ENCODE results near the gene NDUFA7.
"Not testable (repeated sequence)": the region's sequence is repeated elsewhere in the genome, so short reads cannot be mapped to it uniquely, and the experiment has no call there.

Gene NDUFA7

GRCh38 chr19:8319807-8320520, 1.2 kb downstream of the NDUFA7 start:
- Histone ChIP-seq H3K36me3 (ENCODE audit: control insufficient read depth, insufficient read depth, low read length) (peaks cover 17% of the 10 kb centered on the region), H3K4me3 (ENCODE audit: insufficient read depth, low read depth, low read length) (peak overlapping the region; percentile 87), H3K27ac (ENCODE audit: insufficient read depth, low read depth, low read length, poor library complexity, severe bottlenecking) (peak overlapping the region; percentile 88), H3K27me3 (ENCODE audit: control insufficient read depth, insufficient read depth, low read length, poor library complexity, severe bottlenecking) (no peaks in the 10 kb centered on the region), H3K4me1 (ENCODE audit: control insufficient read depth, insufficient read depth, low read length) (peaks cover 19% of the 10 kb centered on the region), H3K9me3 (ENCODE audit: control insufficient read depth, low read length) (no peaks in the 10 kb centered on the region)
- WGBS, 2 experiments: 72 to 73% methylated on average over 18 to 19 of the region's 19 CpGs

DNA sequence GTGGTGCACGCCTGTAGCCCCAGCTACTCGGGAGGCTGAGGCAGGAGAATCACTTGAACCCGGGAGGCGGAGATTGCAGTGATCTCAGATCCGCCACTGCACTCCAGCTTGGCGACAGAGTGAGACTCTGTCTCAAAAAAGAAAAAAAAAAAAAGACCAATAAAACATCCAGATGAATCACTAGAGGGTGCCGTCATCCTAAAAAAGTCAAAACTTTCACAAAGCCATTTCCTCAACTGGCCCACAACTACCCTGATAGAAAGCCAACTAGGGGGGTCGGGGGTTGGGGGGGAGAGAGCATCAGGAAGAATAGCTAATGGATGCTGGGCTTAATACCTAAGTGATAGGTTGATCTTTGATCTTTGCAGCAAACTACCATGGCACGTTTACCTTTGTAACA, 2.3 kb downstream of the NDUFA7 start:
- not testable (repeated sequence) for H3K27me3 ChIP-seq (ENCODE audit: control insufficient read depth, insufficient read depth, low read length, poor library complexity, severe bottlenecking); H3K4me3 ChIP-seq (ENCODE audit: insufficient read depth, low read depth, low read length); H3K9me3 ChIP-seq (ENCODE audit: control insufficient read depth, low read length); H3K27ac ChIP-seq (ENCODE audit: insufficient read depth, low read depth, low read length, poor library complexity, severe bottlenecking)
- peaks cover 19% of the 10 kb centered on the region for H3K4me1 ChIP-seq (ENCODE audit: control insufficient read depth, insufficient read depth, low read length)
- WGBS, 2 experiments: 90 to 93% methylated on average over 8 to 9 of the region's 9 CpGs
- H3K36me3 ChIP-seq (ENCODE audit: control insufficient read depth, insufficient read depth, low read length): peaks cover 17% of the 10 kb centered on the region

DNA sequence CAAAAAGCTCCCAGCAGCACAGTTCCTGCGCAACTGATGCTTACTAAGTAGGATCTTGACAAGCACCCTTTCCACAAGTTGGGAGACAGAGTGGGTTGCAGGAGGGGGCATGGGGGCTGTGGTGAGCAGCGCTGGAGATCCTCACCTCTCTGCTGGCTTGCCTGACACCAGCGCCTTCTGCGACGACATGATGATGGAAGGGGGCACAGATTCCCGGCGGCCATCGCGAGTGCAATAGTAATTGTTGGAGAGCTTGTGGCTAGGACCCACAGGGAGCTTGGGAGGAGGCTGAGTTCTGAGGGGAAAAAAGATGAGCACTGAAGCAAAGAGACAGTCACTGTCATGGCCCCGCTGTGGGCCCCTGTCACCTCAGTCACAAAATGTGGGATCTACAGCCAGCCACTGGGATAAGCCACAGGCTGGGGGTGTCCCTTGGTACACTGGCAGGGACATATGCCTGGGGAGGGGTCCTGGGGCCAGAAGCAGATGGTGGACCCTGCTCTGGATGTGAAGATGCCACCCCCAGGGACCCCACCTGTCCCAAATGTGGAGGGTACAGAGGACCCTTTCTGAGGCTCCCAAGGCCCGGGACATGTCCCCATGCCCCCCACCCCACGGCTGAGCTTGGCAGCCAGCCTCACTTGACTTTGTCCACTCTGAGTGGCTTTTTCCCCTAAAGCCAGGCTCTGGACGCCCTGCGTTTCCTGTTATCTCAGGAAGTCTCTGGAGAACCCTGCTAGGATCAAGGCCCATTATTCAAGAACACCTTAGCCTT, 4.6 kb downstream of the NDUFA7 start:
- H3K27ac ChIP-seq (ENCODE audit: insufficient read depth, low read depth, low read length, poor library complexity, severe bottlenecking): no peak overlapping the region
- H3K9me3 ChIP-seq (ENCODE audit: control insufficient read depth, low read length): no peaks in the 10 kb centered on the region
- 90 to 91% methylated on average over 14 of the region's 14 CpGs for WGBS, 2 experiments

GRCh38 chr19:8314981-8315640, 6.1 kb downstream of the NDUFA7 start:
- H3K4me1 ChIP-seq (ENCODE audit: control insufficient read depth, insufficient read depth, low read length); H3K4me3 ChIP-seq (ENCODE audit: insufficient read depth, low read depth, low read length); H3K27me3 ChIP-seq (ENCODE audit: control insufficient read depth, insufficient read depth, low read length, poor library complexity, severe bottlenecking); H3K9me3 ChIP-seq (ENCODE audit: control insufficient read depth, low read length); H3K27ac ChIP-seq (ENCODE audit: insufficient read depth, low read depth, low read length, poor library complexity, severe bottlenecking): not testable (repeated sequence)
- WGBS, 2 experiments: 93% methylated on average over 11 of the region's 11 CpGs
- peaks cover 14% of the 10 kb centered on the region for H3K36me3 ChIP-seq (ENCODE audit: control insufficient read depth, insufficient read depth, low read length)

More for the DNA sequence above, 4.6 kb downstream of the NDUFA7 start:
- Histone ChIP-seq H3K36me3 (ENCODE audit: control insufficient read depth, insufficient read depth, low read length) (peaks cover 13% of the 10 kb centered on the region), H3K4me3 (ENCODE audit: insufficient read depth, low read depth, low read length) (no peak overlapping the region), H3K4me1 (ENCODE audit: control insufficient read depth, insufficient read depth, low read length) (peaks cover 10% of the 10 kb centered on the region), H3K27me3 (ENCODE audit: control insufficient read depth, insufficient read depth, low read length, poor library complexity, severe bottlenecking) (no peaks in the 10 kb centered on the region)

DNA sequence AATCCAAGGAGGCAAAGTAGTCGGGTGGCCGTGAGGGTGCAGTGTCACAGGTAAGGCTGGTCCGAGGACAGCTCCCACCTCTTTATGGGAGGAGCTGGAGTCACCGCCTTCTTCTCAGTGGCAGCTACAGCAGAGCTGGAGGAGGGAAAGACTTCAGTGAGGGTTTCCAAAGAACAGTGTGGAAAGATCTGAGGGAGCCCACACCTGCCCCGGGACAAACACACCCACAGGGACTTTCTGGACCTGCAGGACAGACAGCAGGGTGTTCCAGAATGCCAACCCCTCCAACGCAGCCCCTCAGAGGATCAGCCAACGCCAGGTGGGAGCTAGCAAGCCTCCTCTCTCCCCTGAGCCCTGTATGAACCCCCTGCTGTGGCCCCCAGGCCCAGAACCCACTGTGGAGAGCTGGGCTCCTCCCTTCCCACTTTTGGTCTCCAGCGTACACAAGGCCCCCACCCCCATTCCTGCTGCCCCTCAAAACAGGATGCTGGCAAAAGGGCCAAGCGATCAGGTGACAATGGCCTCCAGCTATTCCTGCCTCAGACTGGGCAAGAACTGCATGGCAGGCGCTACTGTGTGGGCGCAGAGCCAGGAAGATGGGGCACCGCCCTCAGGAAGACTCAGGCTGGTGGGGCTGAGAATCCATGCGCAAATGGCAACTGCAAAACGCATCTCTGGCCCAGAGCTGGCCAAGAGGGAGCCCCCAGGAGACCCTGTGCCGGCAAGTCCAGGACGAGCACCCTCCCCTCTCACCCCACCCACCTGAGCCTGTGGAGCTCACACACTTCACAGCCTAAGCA, 9.5 kb downstream of the NDUFA7 start:
- H3K27me3 ChIP-seq (ENCODE audit: control insufficient read depth, insufficient read depth, low read length, poor library complexity, severe bottlenecking): no peaks in the 10 kb centered on the region
- H3K9me3 ChIP-seq (ENCODE audit: control insufficient read depth, low read length): no peaks in the 10 kb centered on the region
- WGBS, 2 experiments: 88 to 90% methylated on average over 16 of the region's 16 CpGs
- no peak overlapping the region for H3K27ac ChIP-seq (ENCODE audit: insufficient read depth, low read depth, low read length, poor library complexity, severe bottlenecking)
- no peak overlapping the region for H3K4me3 ChIP-seq (ENCODE audit: insufficient read depth, low read depth, low read length)
- peaks cover 14% of the 10 kb centered on the region for H3K36me3 ChIP-seq (ENCODE audit: control insufficient read depth, insufficient read depth, low read length)
- no peaks in the 10 kb centered on the region for H3K4me1 ChIP-seq (ENCODE audit: control insufficient read depth, insufficient read depth, low read length)

GRCh38 chr19:8310342-8311055, 10.7 kb downstream of the NDUFA7 start:
- 95 to 96% methylated on average over 17 of the region's 17 CpGs for WGBS, 2 experiments
- peaks cover 9% of the 10 kb centered on the region for H3K36me3 ChIP-seq (ENCODE audit: control insufficient read depth, insufficient read depth, low read length)
- no peaks in the 10 kb centered on the region for H3K4me1 ChIP-seq (ENCODE audit: control insufficient read depth, insufficient read depth, low read length)
- no peaks in the 10 kb centered on the region for H3K9me3 ChIP-seq (ENCODE audit: control insufficient read depth, low read length)
- H3K27ac ChIP-seq (ENCODE audit: insufficient read depth, low read depth, low read length, poor library complexity, severe bottlenecking): no peak overlapping the region
- no peaks in the 10 kb centered on the region for H3K27me3 ChIP-seq (ENCODE audit: control insufficient read depth, insufficient read depth, low read length, poor library complexity, severe bottlenecking)
- H3K4me3 ChIP-seq (ENCODE audit: insufficient read depth, low read depth, low read length): no peak overlapping the region

GRCh38 chr19:8308891-8309291, 12.3 kb downstream of the NDUFA7 start:
- Histone ChIP-seq H3K4me3 (ENCODE audit: insufficient read depth, low read depth, low read length) (peak overlapping the region; percentile 63), H3K4me1 (ENCODE audit: control insufficient read depth, insufficient read depth, low read length) (no peaks in the 10 kb centered on the region), H3K36me3 (ENCODE audit: control insufficient read depth, insufficient read depth, low read length) (peaks cover 5% of the 10 kb centered on the region), H3K9me3 (ENCODE audit: control insufficient read depth, low read length) (no peaks in the 10 kb centered on the region), H3K27ac (ENCODE audit: insufficient read depth, low read depth, low read length, poor library complexity, severe bottlenecking) (no peak overlapping the region), H3K27me3 (ENCODE audit: control insufficient read depth, insufficient read depth, low read length, poor library complexity, severe bottlenecking) (no peaks in the 10 kb centered on the region)
- WGBS, 2 experiments: 75 to 78% methylated on average over 17 of the region's 17 CpGs

GRCh38 chr19:8307965-8308866, 13.0 kb downstream of the NDUFA7 start, which contains the start of gene CD320:
Gene CD320 (minus strand): TSS chr19:8308358. CDS start chr19:8308290, 68 bp downstream.
- H3K36me3 ChIP-seq (ENCODE audit: control insufficient read depth, insufficient read depth, low read length): peaks cover 5% of the 10 kb centered on the region
- peak within 1 kb of the TSS; percentile 23 for H3K27ac ChIP-seq (ENCODE audit: insufficient read depth, low read depth, low read length, poor library complexity, severe bottlenecking)
- H3K4me3 ChIP-seq (ENCODE audit: insufficient read depth, low read depth, low read length): peak within 1 kb of the TSS; percentile 63
- 1% methylated on average over 63 of the region's 63 CpGs for WGBS, 2 experiments
- no peaks in the 10 kb centered on the region for H3K9me3 ChIP-seq (ENCODE audit: control insufficient read depth, low read length)
- no peaks in the 10 kb centered on the region for H3K27me3 ChIP-seq (ENCODE audit: control insufficient read depth, insufficient read depth, low read length, poor library complexity, severe bottlenecking)
- no peaks in the 10 kb centered on the region for H3K4me1 ChIP-seq (ENCODE audit: control insufficient read depth, insufficient read depth, low read length)

Measured in ectodermal cell (in vitro differentiated cells).